NT2/D1 (cell line): ENCODE results near the gene CSNK1G1.

Experiments
- YY1 ChIP-seq: IDR thresholded peaks from 2 replicates; pipeline ENCODE4 v1.6.1; 2011; ENCODE audit not compliant: insufficient read length, insufficient read depth
- ZNF274 ChIP-seq: IDR thresholded peaks from 2 replicates; pipeline ENCODE4 v1.6.1; 2011; ENCODE audit warnings: mild to moderate bottlenecking, low read depth, low read length

- TF ChIP-seq YY1: no peak
- no peak for TF ChIP-seq ZNF274
These were observed at the start of gene CSNK1G1 for GRCh38 chr15:64355944-64356709.
